ENCODE data around the gene IFNG-AS1. TPM values are rescaled to one million over a fixed set of nuclear protein-coding genes. Genes with fewer than 3 reads are reported as not detected.

IFNG-AS1 gene
- total RNA-seq, 6 experiments from 2014 or later, result not detected

- H3K4me1 Mint-ChIP-seq (ENCODE audit: low read depth), result no peaks in the 10 kb centered on the region
- no peak for TF ChIP-seq CTCF (IDR thresholded peaks at IDR 0.05)
- no peaks in the 10 kb centered on the region for H3K36me3 Mint-ChIP-seq (ENCODE audit: low read depth)
- no peak overlapping the region for H3K4me3 Mint-ChIP-seq
- H3K27me3 Mint-ChIP-seq (ENCODE audit: insufficient read depth), result no peaks in the 10 kb centered on the region; the same call in 1 of the 2 replicates
- DNase-seq, result no peak
- no peaks in the 10 kb centered on the region for H3K9me3 Mint-ChIP-seq
- H3K27ac Mint-ChIP-seq, result no peak overlapping the region
Observed at GRCh38 chr12:67998379-67998778, 9.1 kb downstream of the IFNG-AS1 start.

GRCh38 chr12:67999244-67999643 lies 10.0 kb downstream of the IFNG-AS1 start:
- TF ChIP-seq CTCF (IDR thresholded peaks at IDR 0.05), result no peak
- Mint-ChIP-seq H3K36me3 (ENCODE audit: low read depth) (peaks cover 3% of the 10 kb centered on the region), H3K9me3 (peaks cover 4% of the 10 kb centered on the region), H3K4me1 (ENCODE audit: low read depth) (no peaks in the 10 kb centered on the region), H3K4me3 (no peak overlapping the region), H3K27ac (no peak overlapping the region), H3K27me3 (ENCODE audit: insufficient read depth) (no peaks in the 10 kb centered on the region; the same call in 1 of the 2 replicates)
- no peak for DNase-seq

- DNase-seq, result no peak
- peaks cover 10% of the 10 kb centered on the region for H3K36me3 Mint-ChIP-seq (ENCODE audit: low read depth)
- H3K9me3 Mint-ChIP-seq, result peaks cover 11% of the 10 kb centered on the region
- H3K4me3 Mint-ChIP-seq, result no peak overlapping the region
- peak; percentile 77 for TF ChIP-seq CTCF (IDR thresholded peaks at IDR 0.05)
- no peaks in the 10 kb centered on the region for H3K4me1 Mint-ChIP-seq (ENCODE audit: low read depth)
- no peak overlapping the region for H3K27ac Mint-ChIP-seq
- no peaks in the 10 kb centered on the region; the same call in 1 of the 2 replicates for H3K27me3 Mint-ChIP-seq (ENCODE audit: insufficient read depth)
Observed at GRCh38 chr12:68001486-68002466, 12.5 kb downstream of the IFNG-AS1 start.

GRCh38 chr12:68003777-68004176 lies 14.5 kb downstream of the IFNG-AS1 start:
- no peak for DNase-seq
- H3K27me3 Mint-ChIP-seq (ENCODE audit: insufficient read depth), result peaks cover 4% of the 10 kb centered on the region
- no peak overlapping the region for H3K4me3 Mint-ChIP-seq
- peaks cover 11% of the 10 kb centered on the region for H3K9me3 Mint-ChIP-seq
- no peak overlapping the region for H3K27ac Mint-ChIP-seq
- peaks cover 6% of the 10 kb centered on the region; the same call in 1 of the 2 replicates for H3K4me1 Mint-ChIP-seq (ENCODE audit: low read depth)
- H3K36me3 Mint-ChIP-seq (ENCODE audit: low read depth), result peaks cover 10% of the 10 kb centered on the region
- no peak for TF ChIP-seq CTCF (IDR thresholded peaks at IDR 0.05)

- H3K27ac Mint-ChIP-seq, result no peak overlapping the region
- no peak for DNase-seq
- H3K36me3 Mint-ChIP-seq (ENCODE audit: low read depth), result peaks cover 10% of the 10 kb centered on the region
- peaks cover 19% of the 10 kb centered on the region for H3K4me1 Mint-ChIP-seq (ENCODE audit: low read depth)
- peaks cover 11% of the 10 kb centered on the region for H3K9me3 Mint-ChIP-seq
- peaks cover 4% of the 10 kb centered on the region for H3K27me3 Mint-ChIP-seq (ENCODE audit: insufficient read depth)
- no peak overlapping the region for H3K4me3 Mint-ChIP-seq
- no peak for TF ChIP-seq CTCF (IDR thresholded peaks at IDR 0.05)
Observed at GRCh38 chr12:68007033-68007432, 17.8 kb downstream of the IFNG-AS1 start.
